ENCODE measurements around the gene FBXL4.

Gene FBXL4

DNA sequence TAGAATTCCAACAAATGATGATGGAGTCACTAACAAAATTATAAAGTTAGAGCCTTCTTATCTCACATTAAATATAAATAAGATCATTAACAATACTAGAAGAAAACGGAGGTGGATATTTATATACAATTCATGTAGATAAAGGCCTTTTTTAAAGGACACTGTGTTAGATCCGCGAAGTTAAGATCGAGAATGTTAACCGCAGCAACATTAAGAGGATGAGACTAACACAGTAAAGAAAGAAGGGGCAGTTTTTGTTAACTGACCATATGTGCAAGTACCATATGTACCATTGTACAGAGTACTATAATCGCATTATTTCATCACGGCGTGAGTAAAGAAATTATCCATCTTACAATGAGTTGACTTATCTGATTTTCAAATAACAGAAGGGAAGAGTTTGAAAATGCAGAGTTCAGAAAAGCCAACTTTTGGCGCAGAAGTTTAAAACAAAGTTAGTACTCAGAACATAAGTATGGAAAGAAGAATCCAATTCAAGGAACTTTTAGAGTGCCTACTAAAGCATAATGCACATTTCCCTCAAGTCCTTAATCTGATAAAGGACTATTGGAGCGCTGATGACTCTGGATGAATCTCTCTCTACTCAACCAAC lies 1.4 kb downstream of the FBXL4 start:
- DNase-seq (ENCODE audit: extremely low read depth, low read depth): no peak
- TF ChIP-seq, protein P1, sequence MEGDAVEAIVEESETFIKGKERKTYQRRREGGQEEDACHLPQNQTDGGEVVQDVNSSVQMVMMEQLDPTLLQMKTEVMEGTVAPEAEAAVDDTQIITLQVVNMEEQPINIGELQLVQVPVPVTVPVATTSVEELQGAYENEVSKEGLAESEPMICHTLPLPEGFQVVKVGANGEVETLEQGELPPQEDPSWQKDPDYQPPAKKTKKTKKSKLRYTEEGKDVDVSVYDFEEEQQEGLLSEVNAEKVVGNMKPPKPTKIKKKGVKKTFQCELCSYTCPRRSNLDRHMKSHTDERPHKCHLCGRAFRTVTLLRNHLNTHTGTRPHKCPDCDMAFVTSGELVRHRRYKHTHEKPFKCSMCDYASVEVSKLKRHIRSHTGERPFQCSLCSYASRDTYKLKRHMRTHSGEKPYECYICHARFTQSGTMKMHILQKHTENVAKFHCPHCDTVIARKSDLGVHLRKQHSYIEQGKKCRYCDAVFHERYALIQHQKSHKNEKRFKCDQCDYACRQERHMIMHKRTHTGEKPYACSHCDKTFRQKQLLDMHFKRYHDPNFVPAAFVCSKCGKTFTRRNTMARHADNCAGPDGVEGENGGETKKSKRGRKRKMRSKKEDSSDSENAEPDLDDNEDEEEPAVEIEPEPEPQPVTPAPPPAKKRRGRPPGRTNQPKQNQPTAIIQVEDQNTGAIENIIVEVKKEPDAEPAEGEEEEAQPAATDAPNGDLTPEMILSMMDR (IDR thresholded peaks at IDR 0.05; ENCODE audit: low read depth, low read length): no peak

DNA sequence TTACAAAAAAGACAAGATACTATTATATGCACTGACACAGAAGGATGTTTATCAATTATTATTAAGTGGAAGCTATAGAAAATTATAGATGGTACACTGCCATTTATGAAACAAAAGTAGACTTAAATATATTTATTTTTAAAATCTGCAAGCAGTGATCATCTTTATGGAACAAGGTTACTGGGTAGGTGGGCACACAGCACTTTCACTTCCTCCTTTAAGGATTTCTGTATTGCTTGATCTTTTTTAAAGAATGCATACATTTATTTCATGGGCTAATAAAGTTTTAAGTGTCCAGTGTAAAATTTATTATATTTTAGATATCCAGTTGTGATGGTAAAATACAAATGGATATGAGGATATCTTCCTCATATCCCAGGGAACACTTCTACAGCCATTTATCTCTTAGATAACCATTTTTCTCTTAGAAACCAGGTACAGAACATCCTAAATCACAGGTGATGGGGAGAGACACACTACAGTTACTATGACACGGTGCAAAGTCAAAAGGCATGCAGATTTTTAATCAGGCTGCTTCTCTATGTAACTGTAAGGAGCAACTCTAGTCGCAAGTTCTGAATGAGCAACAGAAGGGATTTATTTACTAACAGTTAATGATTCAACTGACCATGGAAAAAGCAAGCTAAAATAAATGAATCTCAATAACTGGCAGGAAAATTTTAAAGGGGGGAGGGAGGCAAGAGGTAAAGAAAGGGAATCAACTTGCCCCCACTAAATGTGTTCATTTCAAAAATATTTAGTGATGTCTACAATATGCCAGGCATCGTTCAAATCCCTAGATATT lies 2.2 kb downstream of the FBXL4 start:
- no peak for DNase-seq (ENCODE audit: extremely low read depth, low read depth)
- TF ChIP-seq, protein P1 (IDR thresholded peaks at IDR 0.05; ENCODE audit: low read depth, low read length): no peak

DNA sequence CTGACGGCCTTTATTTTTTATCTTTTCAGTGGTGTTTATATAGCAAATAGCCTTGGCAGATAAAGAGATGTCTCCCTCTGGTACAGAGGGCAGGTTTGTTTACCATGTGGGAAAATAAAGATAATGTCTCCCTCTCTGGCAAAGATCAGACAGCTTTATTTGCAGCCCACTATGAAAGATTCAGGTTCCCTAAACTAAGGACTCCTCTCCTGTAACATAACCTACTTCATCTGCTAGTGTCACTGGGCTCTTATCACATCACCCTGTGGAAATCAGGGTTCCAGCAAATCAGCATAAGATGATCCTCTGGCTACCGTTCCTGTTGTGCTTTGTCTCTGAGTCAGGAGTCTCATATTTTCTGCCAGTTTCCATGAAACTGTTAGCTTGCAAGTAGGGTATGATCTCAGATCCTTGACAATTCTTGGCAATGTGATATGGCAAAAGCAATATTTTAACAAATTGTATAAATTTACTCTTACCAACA lies 3.1 kb downstream of the FBXL4 start:
- DNase-seq (ENCODE audit: extremely low read depth, low read depth): no peak
- TF ChIP-seq, protein P1 (IDR thresholded peaks at IDR 0.05; ENCODE audit: low read depth, low read length): no peak

DNA sequence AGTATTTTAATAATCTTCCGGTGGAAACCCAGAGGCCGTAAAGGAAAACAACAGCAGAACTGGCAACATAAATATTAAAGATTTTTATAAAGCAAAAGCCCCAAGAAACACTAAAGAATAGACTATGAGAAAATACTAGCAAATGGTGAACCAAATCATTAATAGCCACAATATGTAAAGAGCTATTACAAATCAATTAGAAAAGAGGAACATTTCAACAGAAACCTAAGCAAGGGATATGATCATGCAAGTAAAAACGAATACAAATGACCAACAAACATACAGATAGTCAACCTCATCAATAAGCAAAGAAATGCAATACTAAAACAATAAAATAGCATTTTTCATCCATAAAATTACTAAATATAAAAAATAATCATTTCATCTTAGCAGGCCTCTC lies 3.6 kb downstream of the FBXL4 start:
- no peak for DNase-seq (ENCODE audit: extremely low read depth, low read depth)
- TF ChIP-seq, protein P1 (IDR thresholded peaks at IDR 0.05; ENCODE audit: low read depth, low read length): no peak

DNA sequence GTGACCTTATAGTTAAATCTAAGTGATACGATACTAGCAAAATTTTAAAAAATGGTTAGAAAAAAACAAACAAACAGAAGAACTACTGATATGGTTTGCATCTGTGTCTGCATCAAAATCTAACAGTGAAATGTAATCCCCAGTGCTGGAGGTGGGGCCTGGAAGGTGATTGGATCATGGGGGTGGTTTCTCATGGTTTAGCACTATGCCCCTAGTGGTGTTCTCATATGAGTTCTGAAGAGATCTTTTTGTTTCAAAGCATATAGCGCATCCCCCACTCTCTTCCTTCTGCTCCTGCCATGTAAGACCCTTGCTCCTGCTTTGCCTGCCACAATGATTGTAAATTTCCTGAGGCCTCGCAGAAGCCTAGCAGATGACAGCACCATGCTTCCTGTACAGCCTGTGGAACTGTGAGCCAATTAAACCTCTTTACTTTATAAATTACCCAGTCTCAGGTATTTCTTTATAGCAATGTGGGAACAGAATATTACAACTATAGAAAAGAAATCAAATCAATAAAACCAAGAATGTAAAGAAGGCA lies 5.4 kb downstream of the FBXL4 start:
- no peak for DNase-seq (ENCODE audit: extremely low read depth, low read depth)
- TF ChIP-seq, protein P1 (IDR thresholded peaks at IDR 0.05; ENCODE audit: low read depth, low read length): no peak

DNA sequence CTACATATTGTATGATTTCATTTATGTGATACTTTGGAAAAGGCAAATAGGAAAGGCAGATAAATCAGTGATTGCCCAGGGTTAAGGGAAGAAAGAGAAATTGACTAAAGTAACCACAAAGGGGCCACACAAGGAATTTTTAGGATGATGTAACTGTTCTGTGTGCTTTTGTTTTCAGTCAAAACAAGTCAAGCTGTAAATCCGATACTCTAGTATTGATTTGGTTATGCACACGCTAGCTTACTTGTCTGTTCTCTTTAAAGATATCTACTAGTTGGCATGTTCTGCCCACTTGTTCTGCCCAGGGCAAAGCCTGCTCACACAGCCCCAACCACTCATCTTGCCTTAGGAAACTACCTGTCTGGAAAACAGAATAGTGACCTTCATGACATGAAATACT lies 6.4 kb downstream of the FBXL4 start:
- TF ChIP-seq, protein P1 (IDR thresholded peaks at IDR 0.05; ENCODE audit: low read depth, low read length): no peak
- DNase-seq (ENCODE audit: extremely low read depth, low read depth): no peak

DNA sequence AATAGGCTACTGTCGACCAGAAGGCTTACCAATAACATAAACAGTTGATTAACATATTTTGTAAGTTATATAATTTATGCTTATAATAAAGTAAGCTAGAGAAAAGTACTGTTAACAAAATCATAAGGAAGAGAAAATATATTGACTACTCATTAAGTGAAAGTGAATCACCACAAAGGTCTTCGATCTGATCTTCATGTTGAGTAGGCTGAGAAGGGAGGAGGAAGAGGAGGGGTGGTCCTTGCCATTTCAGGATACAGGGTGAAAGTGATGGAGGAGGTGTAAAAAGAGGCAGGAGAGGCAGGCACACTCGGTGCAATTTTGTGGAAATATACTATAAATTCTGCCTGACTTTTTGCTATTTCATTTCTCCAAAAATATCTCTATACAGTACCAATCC lies 10.4 kb downstream of the FBXL4 start:
- TF ChIP-seq, protein P1 (IDR thresholded peaks at IDR 0.05; ENCODE audit: low read depth, low read length): no peak
- no peak for DNase-seq (ENCODE audit: extremely low read depth, low read depth)

Data from AG09319 (cell line).